Urothelium cell line (cell line): ENCODE results near the gene RAD51B.
"Not testable (repeated sequence)": the region's sequence is repeated elsewhere in the genome, so short reads cannot be mapped to it uniquely, and the experiment has no call there.

Experiments
- DNase-seq: peaks from one replicate; pipeline ENCODE4 v3.0.0; 2011; ENCODE audit warnings: low spot score, mixed read lengths
- FAIRE-seq: peaks from 2 replicates; lab custom pipeline; 2011; peaks lifted over from hg19 to GRCh38; lab: Jason Lieb, UNC

RAD51B gene

GRCh38 chr14:68104518-68104917 is 284.9 kb downstream of the RAD51B start:
- DNase-seq, result peak; percentile 54
- peak; percentile 79 for FAIRE-seq

GRCh38 chr14:68105816-68106215 is 286.2 kb downstream of the RAD51B start:
- DNase-seq, result no peak
- FAIRE-seq, result no peak

- no peak for DNase-seq
- FAIRE-seq, result peak; percentile 52
Measured at GRCh38 chr14:68106456-68106855, 286.9 kb downstream of the RAD51B start.

GRCh38 chr14:68106905-68107304 is 287.3 kb downstream of the RAD51B start:
- no peak for DNase-seq
- no peak for FAIRE-seq

GRCh38 chr14:68109132-68109900 is 289.7 kb downstream of the RAD51B start:
- DNase-seq, result no peak
- peak; percentile 67 for FAIRE-seq

GRCh38 chr14:68111097-68111852 is 291.7 kb downstream of the RAD51B start:
- peak; percentile 65 for FAIRE-seq
- DNase-seq, result no peak

- DNase-seq, result no peak
- FAIRE-seq, result no peak
Measured at GRCh38 chr14:68111853-68112270, 292.3 kb downstream of the RAD51B start.

GRCh38 chr14:68112442-68112841 is 292.9 kb downstream of the RAD51B start:
- DNase-seq (no peak), FAIRE-seq (peak; percentile 17)

- DNase-seq, result no peak
- no peak for FAIRE-seq
Measured at GRCh38 chr14:68113343-68113930, 293.9 kb downstream of the RAD51B start.

- DNase-seq, FAIRE-seq: not testable (repeated sequence)
Measured at GRCh38 chr14:68115952-68116351, 296.4 kb downstream of the RAD51B start.

GRCh38 chr14:68122651-68123050 is 303.1 kb downstream of the RAD51B start:
- no peak for DNase-seq
- peak; percentile 30 for FAIRE-seq

- no peak for DNase-seq
- peak; percentile 65 for FAIRE-seq
Measured at GRCh38 chr14:68124050-68124449, 304.5 kb downstream of the RAD51B start.

- peak; percentile 81 for FAIRE-seq
- DNase-seq, result peak; percentile 83
Measured at GRCh38 chr14:68124979-68125731, 305.6 kb downstream of the RAD51B start.

- FAIRE-seq, result no peak
- no peak for DNase-seq
Measured at GRCh38 chr14:68127166-68127565, 307.6 kb downstream of the RAD51B start.

GRCh38 chr14:68131907-68132306 is 312.3 kb downstream of the RAD51B start:
- FAIRE-seq (no peak), DNase-seq (no peak)

GRCh38 chr14:68132563-68133121 is 313.1 kb downstream of the RAD51B start:
- FAIRE-seq (no peak), DNase-seq (no peak)

GRCh38 chr14:68133856-68134255 is 314.3 kb downstream of the RAD51B start:
- FAIRE-seq, result peak; percentile 46
- DNase-seq, result no peak

GRCh38 chr14:68135028-68135427 is 315.4 kb downstream of the RAD51B start:
- FAIRE-seq (peak; percentile 42), DNase-seq (no peak)

- DNase-seq, result no peak
- FAIRE-seq, result peak; percentile 92
Measured at GRCh38 chr14:68135566-68135965, 316.0 kb downstream of the RAD51B start.
